Measurements from ENCODE around the gene MRPS15. TPM values are rescaled to one million over a fixed set of nuclear protein-coding genes. Genes with fewer than 3 reads are reported as not detected.

MRPS15 gene
- total and polyA plus RNA-seq, 2 of the 13 experiments (the other 11 are each of a cell fraction or from before 2014, with no cell fraction given) = 59.0 to 113 TPM

DNA sequence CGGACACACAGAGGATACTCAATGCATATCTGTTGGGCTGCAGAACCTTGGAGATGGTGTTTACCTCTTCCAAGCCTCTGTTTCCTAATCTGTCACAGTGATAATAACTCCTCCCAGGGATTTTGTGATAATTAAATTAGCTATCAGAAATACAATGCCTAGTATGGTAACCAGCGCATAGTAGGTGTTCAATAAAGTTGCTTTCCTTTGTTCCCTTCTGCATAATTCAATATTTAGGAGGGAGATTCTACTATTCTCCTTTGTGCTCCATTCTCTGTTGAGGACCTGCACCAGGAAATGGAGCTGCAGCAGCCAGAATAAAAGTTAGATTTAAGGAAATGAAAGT, 21.9 kb upstream of the MRPS15 start:
- no peaks in the 10 kb centered on the region for H4K20me1 ChIP-seq (ENCODE audit: insufficient read depth, low read length)
- DNase-seq (ENCODE audit: low spot score) (no peak), FAIRE-seq (no peak), ATAC-seq (no peak)
- H2AFZ ChIP-seq (ENCODE audit: low read length) = no peak overlapping the region
- CTCF ChIA-PET (ENCODE audit: low intra/inter-chr PET ratio, low total read pairs) = no interaction called here
- H3K4me1 ChIP-seq (ENCODE audit: insufficient read depth, low read length) = peaks cover 83% of the 10 kb centered on the region
- no peaks in the 10 kb centered on the region; a peak in 1 of 5 replicates for H3K36me3 ChIP-seq (replicated peaks in 1 of 2; ENCODE audit: control insufficient read depth in 1 of 2, insufficient read depth in 2 of 2, low read length in 2 of 2)
- WGBS (ENCODE audit: low lambda C conversion rate) = 62% methylated on average over 2 of the region's 2 CpGs
- peak overlapping the region; percentile 69 for H3K9ac ChIP-seq (ENCODE audit: insufficient read depth, low read depth, low read length)
- no peaks in the 10 kb centered on the region for H3K9me3 ChIP-seq (ENCODE audit: low read length)
- peak overlapping the region; percentile 87 for H3K4me2 ChIP-seq (ENCODE audit: low read depth, low read length)
- TF ChIP-seq ZNF83 (CRISPR knock-in tag; IDR thresholded peaks at IDR 0.05; ENCODE audit: borderline replicate concordance) (no peak), NR3C1 (CRISPR knock-in tag; IDR thresholded peaks at IDR 0.05) (no peak), ZMAT5 (CRISPR knock-in tag; IDR thresholded peaks at IDR 0.05; ENCODE audit: borderline replicate concordance, low read depth) (no peak), ELK4 (CRISPR knock-in tag; IDR thresholded peaks at IDR 0.05; ENCODE audit: borderline replicate concordance) (no peak), MLXIP (CRISPR knock-in tag; IDR thresholded peaks at IDR 0.05; ENCODE audit: borderline replicate concordance) (no peak), HIVEP1 (CRISPR knock-in tag; IDR thresholded peaks at IDR 0.05) (no peak), SRSF9 (IDR thresholded peaks at IDR 0.05; ENCODE audit: borderline replicate concordance, insufficient read depth, low read depth, low read length, poor library complexity, severe bottlenecking) (no peak), SKIL (CRISPR knock-in tag; IDR thresholded peaks at IDR 0.05; ENCODE audit: borderline replicate concordance) (no peak), ZKSCAN1 (IDR thresholded peaks at IDR 0.05; ENCODE audit: low read length) (peak; percentile 78), ZNF558 (CRISPR knock-in tag; IDR thresholded peaks at IDR 0.05; ENCODE audit: borderline replicate concordance) (0 out of 2 replicates have a peak, but pooled peaks have one; percentile 5), ZNF501 (CRISPR knock-in tag; IDR thresholded peaks at IDR 0.05) (no peak), HNRNPUL1 (IDR thresholded peaks at IDR 0.05; ENCODE audit: low read depth, low read length) (no peak)
- in situ Hi-C loops (cut with HindIII; ENCODE audit: extremely low pct_ligation_motif_present, low pct_unique_long_range_greater_than_20kb) = no loop called here
- H3K27ac ChIP-seq (ENCODE audit: extremely low read length, insufficient read depth, low read length) = peak overlapping the region; percentile 88
- H3K79me2 ChIP-seq (ENCODE audit: insufficient read depth, low read length) = no peaks in the 10 kb centered on the region
- peak overlapping the region in 1 of 3 experiments; percentile 61; a peak in 1 of 6 replicates for H3K4me3 ChIP-seq (replicated peaks in 1 of 3; ENCODE audit: insufficient read depth in 1 of 3, low read depth in 2 of 3, low read length in 3 of 3)
- intact Hi-C loops (cut with micrococcal nuclease; ENCODE audit: unreplicated experiment) = loop anchor here (2.0 kb wide), 1 partner anchor 21 kb away; the partner anchor contains the start of gene MRPS15
- no TSS peak for BruUV-seq (replicated peaks)
- no peaks in the 10 kb centered on the region; a peak in 1 of 5 replicates for H3K27me3 ChIP-seq (ENCODE audit: control insufficient read depth in 1 of 2, insufficient read depth in 2 of 2, low read length in 2 of 2)
- POLR2A ChIA-PET = interaction anchor here (1.0 to 3.3 kb wide), 8 partner anchors 10 to 99 kb away, joined by 3 to 48 read pairs (median 8); partner anchors contain the start of genes LSM10, MRPS15 and OSCP1

Data from HepG2 (cell line).